ENCODE data around the gene ATN1. TPM values are rescaled to one million over a fixed set of nuclear protein-coding genes. Genes with fewer than 3 reads are reported as not detected.
"Not testable (repeated sequence)": the region's sequence is repeated elsewhere in the genome, so short reads cannot be mapped to it uniquely, and the experiment has no call there.

ATN1 gene
- total RNA-seq, 4 donors from 2014 or later, result 11.5 to 31.5 (median 26.5) TPM

- H3K4me1 ChIP-seq, result no peaks in the 10 kb centered on the region
- TF ChIP-seq POLR2A (IDR thresholded peaks at IDR 0.05) (no peak), CTCF (IDR thresholded peaks at IDR 0.05 in 4 of 5, conservative IDR thresholded peaks at IDR 0.05 in 1 of 5) (no peak)
- H3K27me3 ChIP-seq, result no peaks in the 10 kb centered on the region
- ATAC-seq (no peak), DNase-seq (no peak)
- H3K36me3 ChIP-seq, result peaks cover 0 to 4% of the 10 kb centered on the region in 2 donors
- H3K27ac ChIP-seq, result no peak overlapping the region
- no peaks in the 10 kb centered on the region for H3K9me3 ChIP-seq
- intact Hi-C loops (cut with DNase I; ENCODE audit: low total_unique reads) (no loop called here), in situ Hi-C loops (cut with MboI; ENCODE audit: low sequenced_read_pairs in 4 of 4) (no loop called here)
- H3K4me3 ChIP-seq, result no peak overlapping the region
These were observed 43.2 kb upstream of the ATN1 start for GRCh38 chr12:6884539-6884938.

GRCh38 chr12:6886206-6886999 lies 41.4 kb upstream of the ATN1 start:
- H3K9me3 ChIP-seq; ATAC-seq; H3K4me3 ChIP-seq; intact Hi-C loops (cut with DNase I; ENCODE audit: low total_unique reads); H3K27ac ChIP-seq; in situ Hi-C loops (cut with MboI; ENCODE audit: low sequenced_read_pairs in 4 of 4); H3K36me3 ChIP-seq; DNase-seq; H3K27me3 ChIP-seq; H3K4me1 ChIP-seq: not testable (repeated sequence)

GRCh38 chr12:6887460-6887859 lies 40.3 kb upstream of the ATN1 start:
- intact Hi-C loops (cut with DNase I; ENCODE audit: low total_unique reads) (no loop called here), in situ Hi-C loops (cut with MboI; ENCODE audit: low sequenced_read_pairs in 4 of 4) (no loop called here)
- no peaks in the 10 kb centered on the region for H3K27me3 ChIP-seq
- no peak for ATAC-seq
- H3K9me3 ChIP-seq, result no peaks in the 10 kb centered on the region
- no peak overlapping the region for H3K4me3 ChIP-seq
- no peak overlapping the region for H3K27ac ChIP-seq
- DNase-seq, result no peak
- no peak for TF ChIP-seq POLR2A (IDR thresholded peaks at IDR 0.05)
- no peak for TF ChIP-seq CTCF (IDR thresholded peaks at IDR 0.05 in 4 of 5, conservative IDR thresholded peaks at IDR 0.05 in 1 of 5)
- H3K4me1 ChIP-seq, result peaks cover 10% of the 10 kb centered on the region in 2 donors
- H3K36me3 ChIP-seq, result peaks cover 0 to 4% of the 10 kb centered on the region in 2 donors

- H3K27me3 ChIP-seq, result no peaks in the 10 kb centered on the region
- intact Hi-C loops (cut with DNase I; ENCODE audit: low total_unique reads) (no loop called here), in situ Hi-C loops (cut with MboI; ENCODE audit: low sequenced_read_pairs in 4 of 4) (no loop called here)
- no peak for DNase-seq
- TF ChIP-seq CTCF (IDR thresholded peaks at IDR 0.05 in 4 of 5, conservative IDR thresholded peaks at IDR 0.05 in 1 of 5) (no peak), POLR2A (IDR thresholded peaks at IDR 0.05) (no peak)
- no peak overlapping the region for H3K27ac ChIP-seq
- peaks cover 10% of the 10 kb centered on the region in 2 donors for H3K4me1 ChIP-seq
- peaks cover 0 to 4% of the 10 kb centered on the region in 2 donors for H3K36me3 ChIP-seq
- no peaks in the 10 kb centered on the region for H3K9me3 ChIP-seq
- no peak overlapping the region for H3K4me3 ChIP-seq
- ATAC-seq, result no peak
These were observed 39.4 kb upstream of the ATN1 start for GRCh38 chr12:6888360-6888759.

- in situ Hi-C loops (cut with MboI; ENCODE audit: low sequenced_read_pairs in 4 of 4); DNase-seq: not testable (repeated sequence)
These were observed 39.0 kb upstream of the ATN1 start for GRCh38 chr12:6888794-6889193.

GRCh38 chr12:6889775-6890573 lies 37.8 kb upstream of the ATN1 start:
- DNase-seq; intact Hi-C loops (cut with DNase I; ENCODE audit: low total_unique reads): not testable (repeated sequence)

More at GRCh38 chr12:6888794-6889193, 39.0 kb upstream of the ATN1 start:
- H3K4me3 ChIP-seq; H3K9me3 ChIP-seq; H3K27me3 ChIP-seq; H3K36me3 ChIP-seq; ATAC-seq; intact Hi-C loops (cut with DNase I; ENCODE audit: low total_unique reads): not testable (repeated sequence)
- Histone ChIP-seq H3K27ac (peak overlapping the region in 1 of 4 donors; percentile 18), H3K4me1 (peaks cover 10% of the 10 kb centered on the region in 2 donors)

More at GRCh38 chr12:6889775-6890573, 37.8 kb upstream of the ATN1 start:
- in situ Hi-C loops (cut with MboI; ENCODE audit: low sequenced_read_pairs in 4 of 4); H3K9me3 ChIP-seq; ATAC-seq; H3K27me3 ChIP-seq; H3K36me3 ChIP-seq: not testable (repeated sequence)
- peak overlapping the region in 2 of 4 donors; percentile 66 to 83 for H3K4me3 ChIP-seq
- H3K4me1 ChIP-seq, result peaks cover 10% of the 10 kb centered on the region in 2 donors
- H3K27ac ChIP-seq, result peak overlapping the region; percentile 85 to 92 (median 87)
